ENCODE data around the gene TCAP. TPM values are rescaled to one million over a fixed set of nuclear protein-coding genes. Genes with fewer than 3 reads are reported as not detected.

Gene TCAP
- total and polyA plus RNA-seq, 2 donors (not counting 1 experiment from before 2014, with no cell fraction given) = 0.05 to 0.17 TPM

DNA sequence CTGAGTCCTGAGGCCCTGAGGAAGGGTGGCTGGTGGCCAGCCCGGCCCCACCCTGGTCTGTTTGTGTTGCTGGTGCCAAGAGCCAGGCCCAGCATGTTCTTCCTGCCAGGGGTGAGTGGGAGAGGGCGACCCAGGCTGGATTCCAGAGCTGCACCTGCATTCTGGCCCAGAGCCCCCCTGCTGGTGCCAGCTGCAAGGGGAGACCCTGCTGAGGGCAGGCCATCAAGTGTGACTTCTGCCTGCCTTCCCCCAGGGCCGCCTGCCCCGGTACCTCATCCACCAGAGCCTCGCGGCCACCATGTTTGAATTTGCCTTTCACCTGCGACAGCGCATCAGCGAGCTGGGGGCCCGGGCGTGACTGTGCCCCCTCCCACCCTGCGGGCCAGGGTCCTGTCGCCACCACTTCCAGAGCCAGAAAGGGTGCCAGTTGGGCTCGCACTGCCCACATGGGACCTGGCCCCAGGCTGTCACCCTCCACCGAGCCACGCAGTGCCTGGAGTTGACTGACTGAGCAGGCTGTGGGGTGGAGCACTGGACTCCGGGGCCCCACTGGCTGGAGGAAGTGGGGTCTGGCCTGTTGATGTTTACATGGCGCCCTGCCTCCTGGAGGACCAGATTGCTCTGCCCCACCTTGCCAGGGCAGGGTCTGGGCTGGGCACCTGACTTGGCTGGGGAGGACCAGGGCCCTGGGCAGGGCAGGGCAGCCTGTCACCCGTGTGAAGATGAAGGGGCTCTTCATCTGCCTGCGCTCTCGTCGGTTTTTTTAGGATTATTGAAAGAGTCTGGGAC is 2.4 kb upstream of the TCAP start:
- no peak for DNase-seq (ENCODE audit: low read depth in 2 of 2)
- Histone ChIP-seq H3K27me3 (ENCODE audit: control insufficient read depth, insufficient read depth, low read length) (peaks cover 15% of the 10 kb centered on the region), H3K9me3 (ENCODE audit: control insufficient read depth, insufficient read depth, low read depth, low read length) (no peaks in the 10 kb centered on the region), H3K79me2 (ENCODE audit: control insufficient read depth, insufficient read depth, low read length) (no peaks in the 10 kb centered on the region), H3K4me1 (ENCODE audit: control insufficient read depth, extremely low read depth, insufficient read depth, low read length) (no peaks in the 10 kb centered on the region), H4K20me1 (ENCODE audit: control insufficient read depth, extremely low read depth, insufficient read depth, low read length) (no peaks in the 10 kb centered on the region), H3K9ac (ENCODE audit: insufficient read depth, low read length) (no peak overlapping the region), H3K4me3 (replicated peaks in 1 of 4; ENCODE audit: control extremely low read depth in 1 of 4, insufficient read depth in 1 of 4, low read depth in 3 of 4, low read length in 4 of 4) (no peak overlapping the region), H3K36me3 (ENCODE audit: control insufficient read depth, insufficient read depth, low read length) (peaks cover 10% of the 10 kb centered on the region), H3K4me2 (ENCODE audit: extremely low read depth, insufficient read depth, low read length) (no peak overlapping the region), H3K27ac (ENCODE audit: insufficient read depth, low read length) (no peak overlapping the region), H2AFZ (ENCODE audit: low read length) (no peak overlapping the region)
- TF ChIP-seq, protein P1, sequence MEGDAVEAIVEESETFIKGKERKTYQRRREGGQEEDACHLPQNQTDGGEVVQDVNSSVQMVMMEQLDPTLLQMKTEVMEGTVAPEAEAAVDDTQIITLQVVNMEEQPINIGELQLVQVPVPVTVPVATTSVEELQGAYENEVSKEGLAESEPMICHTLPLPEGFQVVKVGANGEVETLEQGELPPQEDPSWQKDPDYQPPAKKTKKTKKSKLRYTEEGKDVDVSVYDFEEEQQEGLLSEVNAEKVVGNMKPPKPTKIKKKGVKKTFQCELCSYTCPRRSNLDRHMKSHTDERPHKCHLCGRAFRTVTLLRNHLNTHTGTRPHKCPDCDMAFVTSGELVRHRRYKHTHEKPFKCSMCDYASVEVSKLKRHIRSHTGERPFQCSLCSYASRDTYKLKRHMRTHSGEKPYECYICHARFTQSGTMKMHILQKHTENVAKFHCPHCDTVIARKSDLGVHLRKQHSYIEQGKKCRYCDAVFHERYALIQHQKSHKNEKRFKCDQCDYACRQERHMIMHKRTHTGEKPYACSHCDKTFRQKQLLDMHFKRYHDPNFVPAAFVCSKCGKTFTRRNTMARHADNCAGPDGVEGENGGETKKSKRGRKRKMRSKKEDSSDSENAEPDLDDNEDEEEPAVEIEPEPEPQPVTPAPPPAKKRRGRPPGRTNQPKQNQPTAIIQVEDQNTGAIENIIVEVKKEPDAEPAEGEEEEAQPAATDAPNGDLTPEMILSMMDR (conservative IDR thresholded peaks at IDR 0.05 in 1 of 2, IDR thresholded peaks at IDR 0.05 in 1 of 2; ENCODE audit: low read depth in 1 of 2, low read length in 2 of 2) = no peak
- TF ChIP-seq EZH2 (IDR thresholded peaks at IDR 0.05; ENCODE audit: low read length, missing control alignments) = no peak

DNA sequence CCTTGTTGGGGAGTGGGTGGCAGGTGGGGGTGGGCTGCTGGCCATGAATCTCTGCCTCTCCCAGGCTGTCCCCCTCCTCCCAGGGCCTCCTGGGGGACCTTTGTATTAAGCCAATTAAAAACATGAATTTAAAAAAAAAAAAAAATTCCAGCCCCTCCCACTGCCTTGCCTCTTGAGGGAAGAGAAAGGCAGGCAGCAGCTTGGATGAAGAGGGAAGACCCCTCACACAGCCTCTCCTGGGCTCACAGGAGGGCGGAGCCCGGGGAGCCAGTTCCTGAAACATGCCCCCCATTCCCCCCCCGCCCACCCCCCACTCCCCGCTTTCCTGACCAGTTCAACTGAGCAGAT is 1.8 kb upstream of the TCAP start:
- no peak overlapping the region for H3K4me3 ChIP-seq (replicated peaks in 1 of 4; ENCODE audit: control extremely low read depth in 1 of 4, insufficient read depth in 1 of 4, low read depth in 3 of 4, low read length in 4 of 4)
- peaks cover 15% of the 10 kb centered on the region for H3K27me3 ChIP-seq (ENCODE audit: control insufficient read depth, insufficient read depth, low read length)
- no peaks in the 10 kb centered on the region for H4K20me1 ChIP-seq (ENCODE audit: control insufficient read depth, extremely low read depth, insufficient read depth, low read length)
- no peak overlapping the region for H3K9ac ChIP-seq (ENCODE audit: insufficient read depth, low read length)
- H3K9me3 ChIP-seq (ENCODE audit: control insufficient read depth, insufficient read depth, low read depth, low read length) = no peaks in the 10 kb centered on the region
- H3K4me1 ChIP-seq (ENCODE audit: control insufficient read depth, extremely low read depth, insufficient read depth, low read length) = peaks cover 2% of the 10 kb centered on the region
- no peak overlapping the region for H3K27ac ChIP-seq (ENCODE audit: insufficient read depth, low read length)
- H3K4me2 ChIP-seq (ENCODE audit: extremely low read depth, insufficient read depth, low read length) = no peak overlapping the region
- H2AFZ ChIP-seq (ENCODE audit: low read length) = no peak overlapping the region
- DNase-seq (ENCODE audit: low read depth in 2 of 2) = no peak
- H3K79me2 ChIP-seq (ENCODE audit: control insufficient read depth, insufficient read depth, low read length) = no peaks in the 10 kb centered on the region
- no peak for TF ChIP-seq EZH2 (IDR thresholded peaks at IDR 0.05; ENCODE audit: low read length, missing control alignments)
- TF ChIP-seq, protein P1 (conservative IDR thresholded peaks at IDR 0.05 in 1 of 2, IDR thresholded peaks at IDR 0.05 in 1 of 2; ENCODE audit: low read depth in 1 of 2, low read length in 2 of 2) = no peak
- peaks cover 10% of the 10 kb centered on the region for H3K36me3 ChIP-seq (ENCODE audit: control insufficient read depth, insufficient read depth, low read length)

DNA sequence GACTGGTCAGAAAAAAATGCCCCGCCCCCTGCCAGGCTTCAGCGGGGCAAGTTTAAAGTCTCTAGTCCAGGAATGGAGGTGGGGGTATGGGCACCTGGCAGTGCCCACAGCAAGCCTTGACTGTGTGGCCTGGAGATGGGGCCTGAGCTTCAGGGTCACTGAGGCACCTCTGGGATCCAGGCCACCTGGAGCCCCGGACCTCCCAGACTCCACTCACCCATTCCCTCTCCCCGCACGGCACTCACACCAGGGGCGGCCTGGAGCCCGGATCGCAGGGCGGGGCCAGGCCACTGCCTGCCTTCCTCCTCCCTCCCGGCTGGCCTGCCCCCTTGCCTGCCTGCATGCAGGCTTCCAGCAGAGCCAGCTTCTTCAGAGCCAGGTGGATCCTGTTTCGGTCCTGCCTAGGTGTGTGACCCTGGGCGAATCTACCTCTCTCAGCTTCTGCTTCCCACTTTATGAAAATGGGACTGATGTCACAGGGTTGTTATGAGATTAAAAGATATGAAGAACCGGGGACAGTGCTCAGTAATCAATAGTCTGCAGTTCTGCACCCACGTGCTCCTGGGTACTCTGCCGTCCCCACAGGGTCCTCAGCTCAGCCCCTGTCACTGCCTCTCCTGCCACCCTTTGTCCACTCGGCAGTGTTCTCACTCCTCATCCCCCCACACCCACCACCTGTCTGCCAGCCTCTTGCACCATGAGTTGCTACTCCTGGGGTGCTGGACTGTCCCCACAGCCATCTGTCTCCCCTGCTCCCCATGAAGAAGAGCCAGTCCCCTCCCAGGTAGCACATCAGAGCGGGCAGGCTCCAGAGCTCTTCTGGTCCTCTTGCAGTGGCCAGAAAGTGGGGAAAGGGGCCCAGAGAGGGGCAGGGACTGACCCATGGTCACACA is 1.2 kb upstream of the TCAP start:
- Histone ChIP-seq H3K4me1 (ENCODE audit: control insufficient read depth, extremely low read depth, insufficient read depth, low read length) (peaks cover 2% of the 10 kb centered on the region), H3K27me3 (ENCODE audit: control insufficient read depth, insufficient read depth, low read length) (peaks cover 18% of the 10 kb centered on the region), H3K9me3 (ENCODE audit: control insufficient read depth, insufficient read depth, low read depth, low read length) (no peaks in the 10 kb centered on the region), H3K79me2 (ENCODE audit: control insufficient read depth, insufficient read depth, low read length) (no peaks in the 10 kb centered on the region), H4K20me1 (ENCODE audit: control insufficient read depth, extremely low read depth, insufficient read depth, low read length) (no peaks in the 10 kb centered on the region), H3K27ac (ENCODE audit: insufficient read depth, low read length) (no peak overlapping the region), H3K9ac (ENCODE audit: insufficient read depth, low read length) (no peak overlapping the region), H2AFZ (ENCODE audit: low read length) (no peak overlapping the region), H3K4me3 (replicated peaks in 1 of 4; ENCODE audit: control extremely low read depth in 1 of 4, insufficient read depth in 1 of 4, low read depth in 3 of 4, low read length in 4 of 4) (no peak overlapping the region), H3K4me2 (ENCODE audit: extremely low read depth, insufficient read depth, low read length) (no peak overlapping the region), H3K36me3 (ENCODE audit: control insufficient read depth, insufficient read depth, low read length) (peaks cover 10% of the 10 kb centered on the region)
- no peak for TF ChIP-seq EZH2 (IDR thresholded peaks at IDR 0.05; ENCODE audit: low read length, missing control alignments)
- TF ChIP-seq, protein P1 (conservative IDR thresholded peaks at IDR 0.05 in 1 of 2, IDR thresholded peaks at IDR 0.05 in 1 of 2; ENCODE audit: low read depth in 1 of 2, low read length in 2 of 2) = no peak
- no peak for DNase-seq (ENCODE audit: low read depth in 2 of 2)

All from fibroblast of lung (primary cell).